BE2C (cell line): ENCODE measurements around the gene BBS12.

Source experiments
- DNase-seq: peaks from one replicate; pipeline ENCODE4 v3.0.0-alpha.2; 2020
- H3K27me3 ChIP-seq: fragments of 250-450 bp; sonication (Bioruptor Pico); 2 replicates; pipeline ENCODE4 v1.5.1; 2020; ENCODE audit warnings: mild to moderate bottlenecking
- H3K36me3 ChIP-seq: fragments of 250-450 bp; sonication (Bioruptor Pico); 2 replicates; pipeline ENCODE4 v1.5.1; 2020; ENCODE audit warnings: mild to moderate bottlenecking
- H3K4me1 ChIP-seq: fragments of 250-450 bp; sonication (Bioruptor Pico); 2 replicates; pipeline ENCODE4 v1.5.1; 2020
- H3K4me3 ChIP-seq: 2 replicates; pipeline ENCODE4 v1.5.1; 2011; ENCODE audit warnings: low read depth, low read length
- H3K9me3 ChIP-seq: fragments of 250-450 bp; sonication (Bioruptor Pico); 2 replicates; pipeline ENCODE4 v1.5.1; 2020
- CTCF ChIP-seq: IDR thresholded peaks from 2 replicates; pipeline ENCODE4 v1.5.1; 2012; ENCODE audit warnings: mild to moderate bottlenecking, low read depth, low read length

Gene BBS12

GRCh38 chr4:122776916-122777315, 44.4 kb downstream of the BBS12 start:
- peaks cover 4% of the 10 kb centered on the region; the same call in 1 of the 2 replicates for H3K4me1 ChIP-seq
- H3K4me3 ChIP-seq: no peak overlapping the region
- H3K36me3 ChIP-seq: no peaks in the 10 kb centered on the region
- H3K27me3 ChIP-seq: no peaks in the 10 kb centered on the region
- no peak for TF ChIP-seq CTCF
- H3K9me3 ChIP-seq: no peaks in the 10 kb centered on the region
- DNase-seq: no peak

- Histone ChIP-seq H3K4me1 (peaks cover 4% of the 10 kb centered on the region; the same call in 1 of the 2 replicates), H3K36me3 (no peaks in the 10 kb centered on the region), H3K27me3 (no peaks in the 10 kb centered on the region), H3K9me3 (no peaks in the 10 kb centered on the region), H3K4me3 (no peak overlapping the region)
- no peak for DNase-seq
- no peak for TF ChIP-seq CTCF
Observed at GRCh38 chr4:122777846-122778673, 45.6 kb downstream of the BBS12 start.

- Histone ChIP-seq H3K4me3 (no peak overlapping the region), H3K9me3 (no peaks in the 10 kb centered on the region), H3K36me3 (no peaks in the 10 kb centered on the region), H3K27me3 (no peaks in the 10 kb centered on the region), H3K4me1 (no peaks in the 10 kb centered on the region)
- TF ChIP-seq CTCF: no peak
- no peak for DNase-seq
Observed at GRCh38 chr4:122781486-122781885, 49.0 kb downstream of the BBS12 start.

GRCh38 chr4:122783301-122784215, 51.1 kb downstream of the BBS12 start:
- DNase-seq: no peak

GRCh38 chr4:122784261-122784660, 51.8 kb downstream of the BBS12 start:
- no peak for DNase-seq
- H3K4me3 ChIP-seq: no peak overlapping the region

More at GRCh38 chr4:122783301-122784215, 51.1 kb downstream of the BBS12 start:
- no peaks in the 10 kb centered on the region for H3K27me3 ChIP-seq
- no peaks in the 10 kb centered on the region for H3K4me1 ChIP-seq
- no peak for TF ChIP-seq CTCF
- H3K4me3 ChIP-seq: no peak overlapping the region
- no peaks in the 10 kb centered on the region for H3K36me3 ChIP-seq
- H3K9me3 ChIP-seq: no peaks in the 10 kb centered on the region

More at GRCh38 chr4:122784261-122784660, 51.8 kb downstream of the BBS12 start:
- Histone ChIP-seq H3K4me1 (no peaks in the 10 kb centered on the region), H3K36me3 (no peaks in the 10 kb centered on the region), H3K9me3 (no peaks in the 10 kb centered on the region), H3K27me3 (no peaks in the 10 kb centered on the region)
- no peak for TF ChIP-seq CTCF
